GM18873 (cell line): ENCODE measurements around the gene ZNF827.

Experiments used
- ATAC-seq: cut with Tn5 transposase; IDR thresholded peaks from one replicate; pipeline ENCODE4 v1.9.1; 2021; ENCODE audit warnings: mild to moderate bottlenecking, moderate library complexity, moderate number of reproducible peaks; ENCODE audit not compliant: unreplicated experiment, low FRiP score

ZNF827 gene

DNA sequence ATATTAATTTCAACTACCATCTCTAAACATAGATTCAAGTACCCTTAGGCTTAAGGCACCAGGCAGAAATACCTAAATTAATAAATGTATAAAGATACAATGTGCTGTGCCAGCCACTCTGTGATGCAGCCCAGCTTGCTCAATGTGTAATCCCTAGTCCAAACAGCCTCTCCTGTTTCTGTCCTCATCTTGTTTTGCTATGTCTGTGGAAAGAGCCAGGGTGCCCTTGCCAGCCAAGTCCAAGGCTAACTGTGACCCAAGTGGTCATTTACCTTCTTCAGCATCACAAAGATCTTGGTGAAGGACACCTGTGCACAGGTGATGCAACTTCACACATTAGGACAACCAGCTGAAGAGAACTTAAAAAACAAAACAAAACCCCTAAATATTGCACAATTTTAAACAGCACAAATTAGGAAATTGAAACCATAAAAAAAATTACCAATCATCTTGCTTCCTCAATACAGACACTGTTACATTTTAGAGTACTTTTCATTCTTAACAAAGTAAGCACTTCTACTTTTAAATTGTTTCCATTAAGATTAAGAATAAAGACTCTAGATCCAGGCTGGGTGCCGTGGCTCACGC lies 169.1 kb downstream of the ZNF827 start:
- no peak for ATAC-seq

GRCh38 chr4:145766273-145766672 lies 172.3 kb downstream of the ZNF827 start:
- no peak for ATAC-seq

- no peak for ATAC-seq
These were observed 175.2 kb downstream of the ZNF827 start for GRCh38 chr4:145763399-145763798.

DNA sequence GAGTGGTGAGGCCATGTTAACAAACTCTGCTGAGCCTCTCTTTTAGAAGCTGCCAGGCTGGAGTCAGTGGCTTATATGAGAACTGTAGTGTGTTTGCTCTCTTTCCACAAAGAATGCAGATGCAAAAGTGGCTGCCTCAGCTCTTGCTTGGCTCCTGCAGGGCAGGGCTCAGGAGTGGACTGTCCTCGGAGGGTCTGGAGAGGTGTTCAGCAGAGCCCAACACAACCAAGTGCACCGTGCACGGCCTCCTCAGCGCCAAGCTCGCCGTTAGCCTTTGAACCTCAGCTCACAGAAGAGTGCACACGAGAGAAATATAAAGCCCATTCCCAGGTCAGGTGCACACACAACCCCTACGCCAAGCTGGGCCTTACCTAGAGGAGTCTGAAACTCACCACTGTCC lies 175.9 kb downstream of the ZNF827 start:
- no peak for ATAC-seq

GRCh38 chr4:145760961-145761929 lies 177.4 kb downstream of the ZNF827 start:
- no peak for ATAC-seq

GRCh38 chr4:145760176-145760575 lies 178.4 kb downstream of the ZNF827 start:
- ATAC-seq: no peak

DNA sequence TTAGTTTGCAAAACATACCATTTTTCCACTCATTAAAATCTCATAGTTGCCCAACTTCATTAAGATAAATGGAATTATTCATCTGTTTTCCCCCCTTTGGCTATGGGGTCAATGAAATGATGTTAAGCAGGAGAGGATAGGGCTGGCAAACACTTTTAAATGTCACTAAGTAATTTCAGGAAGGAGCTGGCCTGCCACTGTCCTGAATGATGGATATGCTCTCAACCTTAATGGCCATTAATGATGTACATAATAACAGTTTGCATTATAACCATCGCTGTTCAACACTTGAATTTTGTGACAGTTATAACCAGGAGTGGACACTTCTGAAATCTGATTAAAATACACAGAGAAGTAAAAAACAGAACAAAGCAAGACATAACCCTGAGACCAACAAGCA lies 181.4 kb downstream of the ZNF827 start:
- no peak for ATAC-seq

DNA sequence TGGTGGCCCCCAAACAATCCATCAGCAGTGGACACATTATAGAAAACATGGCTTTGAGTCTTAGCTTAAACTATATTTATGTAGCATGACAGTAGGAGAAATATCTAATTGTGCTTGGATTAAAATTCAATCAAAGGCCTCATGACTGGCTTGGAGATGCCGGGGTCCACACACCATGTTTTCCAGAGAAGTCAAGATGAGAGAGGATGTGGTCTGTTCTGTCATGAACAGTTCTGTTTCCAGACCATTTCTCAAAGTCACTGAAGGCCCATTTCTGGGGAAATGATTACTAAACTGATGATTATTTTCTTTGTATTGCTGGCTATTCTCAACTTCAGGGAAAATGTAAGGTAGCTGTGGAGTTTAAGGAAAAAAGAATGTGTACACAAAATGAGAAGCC lies 182.4 kb downstream of the ZNF827 start:
- no peak for ATAC-seq

- ATAC-seq: no peak
These were observed 182.8 kb downstream of the ZNF827 start for GRCh38 chr4:145755802-145756201.

- no peak for ATAC-seq
These were observed 195.0 kb downstream of the ZNF827 start for GRCh38 chr4:145743641-145744040.

GRCh38 chr4:145740806-145741205 lies 197.8 kb downstream of the ZNF827 start:
- no peak for ATAC-seq

- no peak for ATAC-seq
These were observed 198.8 kb downstream of the ZNF827 start for GRCh38 chr4:145739845-145740244.

- no peak for ATAC-seq
These were observed 202.3 kb downstream of the ZNF827 start for GRCh38 chr4:145736241-145736831.

- ATAC-seq: no peak
These were observed 202.8 kb downstream of the ZNF827 start for GRCh38 chr4:145735827-145736226.

- ATAC-seq: no peak
These were observed 203.3 kb downstream of the ZNF827 start for GRCh38 chr4:145735347-145735675.

DNA sequence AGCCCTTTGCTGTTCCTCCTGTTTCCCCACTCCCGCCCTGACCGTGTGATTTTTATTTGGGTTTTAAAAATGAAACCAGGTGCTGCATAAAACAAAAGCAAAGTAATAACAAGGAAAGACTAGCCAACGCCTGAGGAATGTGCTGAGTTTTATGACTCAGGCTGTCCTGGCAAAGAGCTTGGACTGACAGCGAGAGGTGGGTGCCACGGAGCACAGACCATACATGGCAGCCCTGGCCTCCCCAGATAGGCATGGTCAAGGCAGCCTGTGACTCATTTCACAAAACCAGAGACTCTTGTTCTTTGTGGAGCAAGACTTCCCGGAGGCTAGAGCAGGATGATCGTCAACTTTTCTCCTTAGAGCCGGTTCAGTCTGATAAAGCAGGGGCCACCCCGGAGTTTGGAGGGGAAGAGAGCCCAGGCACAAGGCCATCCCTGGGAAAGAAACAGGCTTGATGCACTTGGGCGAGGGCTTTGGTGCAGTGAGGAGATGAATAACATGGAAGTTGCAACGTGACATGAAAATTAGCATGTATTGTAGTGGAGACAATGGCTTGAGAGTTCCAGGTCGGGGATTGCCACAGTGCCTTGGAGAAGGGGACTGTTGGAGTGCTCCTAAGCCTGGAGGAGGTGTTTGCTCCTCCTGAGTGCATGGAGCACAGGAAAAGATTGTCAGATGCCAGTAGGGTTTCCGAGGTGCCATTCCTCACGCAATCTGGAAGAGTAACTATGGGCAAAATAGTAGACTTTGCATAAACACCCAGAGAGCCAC lies 203.9 kb downstream of the ZNF827 start:
- peak; percentile 55 for ATAC-seq

GRCh38 chr4:145734031-145734430 lies 204.6 kb downstream of the ZNF827 start:
- ATAC-seq: no peak

GRCh38 chr4:145732895-145733880 lies 205.4 kb downstream of the ZNF827 start:
- ATAC-seq: no peak

DNA sequence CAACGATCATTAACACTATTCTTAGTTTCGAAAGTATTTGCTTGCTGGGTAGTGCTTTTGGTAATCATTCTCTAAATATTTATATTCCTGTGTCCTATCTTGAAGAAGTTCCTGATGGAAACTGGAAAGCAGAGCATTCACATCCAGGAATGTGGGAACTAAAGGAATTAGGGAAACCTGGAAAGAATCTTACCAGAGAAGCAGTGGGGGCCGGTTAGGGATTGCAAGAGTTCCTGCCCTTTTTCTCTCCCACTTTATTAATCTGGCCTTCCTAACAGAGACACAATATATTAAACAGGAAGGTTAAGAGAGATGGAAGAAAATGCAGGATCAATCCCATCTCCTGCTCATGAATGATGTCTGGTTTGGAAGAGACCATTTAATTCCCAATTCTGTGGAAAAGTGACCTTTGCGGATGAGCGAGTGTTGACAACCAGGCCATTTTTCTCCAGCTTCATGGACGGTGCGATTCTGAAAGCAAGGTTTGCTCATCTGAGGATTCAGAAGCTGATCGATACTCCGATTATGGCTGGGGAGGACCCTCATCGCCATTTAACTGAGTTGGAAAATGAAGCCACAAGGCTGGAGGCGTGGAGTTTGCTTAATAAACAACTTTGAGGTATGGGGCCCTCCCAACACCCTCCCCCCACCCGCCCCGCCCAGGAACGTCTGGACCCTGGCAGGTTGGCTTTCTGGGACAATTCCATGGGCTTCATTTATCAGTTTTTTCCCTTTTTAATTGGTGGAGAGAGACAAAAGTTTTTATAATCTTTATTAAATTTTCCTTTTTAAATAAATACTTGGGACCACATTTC lies 206.4 kb downstream of the ZNF827 start:
- ATAC-seq: no peak
